Embryonic facial prominence (tissue), 1 donor: Measurements from ENCODE around the gene HIKESHI.

Source experiments
- DNase-seq: peaks from one replicate; pipeline ENCODE4 v3.0.0-alpha.2; 2016; ENCODE audit errors: extremely low spot score

Gene HIKESHI

GRCh38 chr11:86374586-86374985 lies 72.5 kb downstream of the HIKESHI start, which contains the start of gene CCDC81:
Gene CCDC81 (plus strand): TSS chr11:86374887. CDS start chr11:86375164, 277 bp downstream.
- DNase-seq = no peak

DNA sequence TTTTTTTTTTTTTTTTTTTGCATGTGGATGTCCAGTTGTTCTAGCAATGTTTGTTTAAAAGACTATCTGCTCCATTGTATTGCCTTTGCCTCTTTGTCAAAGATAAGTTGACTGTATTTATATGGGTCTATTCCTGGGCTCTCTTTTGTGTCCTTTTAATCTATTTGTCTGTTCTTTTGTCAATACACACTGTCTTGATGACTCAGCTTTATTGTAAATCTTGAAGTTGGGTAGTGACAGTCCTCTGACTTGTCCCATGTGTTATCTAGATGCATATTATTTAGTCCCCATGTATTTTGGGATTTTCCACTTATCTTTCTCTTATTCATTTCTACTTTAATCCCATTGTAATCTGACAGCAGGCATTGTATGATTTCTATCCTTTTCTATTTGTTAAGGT lies 75.9 kb downstream of the HIKESHI start:
- DNase-seq = no peak

DNA sequence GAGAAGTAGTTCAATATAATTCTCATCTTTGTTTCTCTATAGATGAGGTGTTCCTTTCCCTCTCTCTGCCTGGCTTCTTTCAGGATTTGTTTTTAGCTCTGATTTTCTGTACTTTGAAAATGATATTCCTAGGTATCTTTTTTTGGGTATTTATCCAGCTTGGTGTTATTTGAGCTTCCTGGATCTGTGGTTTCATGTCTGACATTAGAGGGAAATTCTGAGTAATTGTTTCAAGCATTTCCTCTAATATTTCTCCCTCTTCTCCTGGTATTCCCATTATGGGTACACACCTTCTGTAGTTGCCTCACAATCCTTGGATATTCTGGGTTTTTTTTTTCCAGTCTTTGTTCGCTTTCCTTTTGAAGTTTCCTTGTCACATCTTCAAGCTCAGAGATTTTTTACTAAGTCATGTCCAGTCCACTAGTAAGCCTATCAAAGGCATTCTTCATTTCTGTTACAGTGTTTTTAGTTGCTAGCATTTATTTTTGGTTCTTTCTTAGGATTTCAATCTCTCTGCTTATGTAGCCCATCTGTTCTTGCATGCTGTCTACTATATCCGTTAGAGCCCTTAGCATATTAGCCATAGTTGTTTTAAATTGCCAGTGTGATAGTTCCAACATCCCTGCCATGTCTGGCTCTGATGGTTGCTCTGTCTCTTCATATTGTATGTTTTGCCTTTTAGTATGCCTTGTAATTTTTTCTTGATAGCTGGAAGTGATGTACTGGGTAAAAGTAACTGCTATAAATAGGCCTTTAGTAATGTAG lies 78.4 kb downstream of the HIKESHI start:
- no peak for DNase-seq

DNA sequence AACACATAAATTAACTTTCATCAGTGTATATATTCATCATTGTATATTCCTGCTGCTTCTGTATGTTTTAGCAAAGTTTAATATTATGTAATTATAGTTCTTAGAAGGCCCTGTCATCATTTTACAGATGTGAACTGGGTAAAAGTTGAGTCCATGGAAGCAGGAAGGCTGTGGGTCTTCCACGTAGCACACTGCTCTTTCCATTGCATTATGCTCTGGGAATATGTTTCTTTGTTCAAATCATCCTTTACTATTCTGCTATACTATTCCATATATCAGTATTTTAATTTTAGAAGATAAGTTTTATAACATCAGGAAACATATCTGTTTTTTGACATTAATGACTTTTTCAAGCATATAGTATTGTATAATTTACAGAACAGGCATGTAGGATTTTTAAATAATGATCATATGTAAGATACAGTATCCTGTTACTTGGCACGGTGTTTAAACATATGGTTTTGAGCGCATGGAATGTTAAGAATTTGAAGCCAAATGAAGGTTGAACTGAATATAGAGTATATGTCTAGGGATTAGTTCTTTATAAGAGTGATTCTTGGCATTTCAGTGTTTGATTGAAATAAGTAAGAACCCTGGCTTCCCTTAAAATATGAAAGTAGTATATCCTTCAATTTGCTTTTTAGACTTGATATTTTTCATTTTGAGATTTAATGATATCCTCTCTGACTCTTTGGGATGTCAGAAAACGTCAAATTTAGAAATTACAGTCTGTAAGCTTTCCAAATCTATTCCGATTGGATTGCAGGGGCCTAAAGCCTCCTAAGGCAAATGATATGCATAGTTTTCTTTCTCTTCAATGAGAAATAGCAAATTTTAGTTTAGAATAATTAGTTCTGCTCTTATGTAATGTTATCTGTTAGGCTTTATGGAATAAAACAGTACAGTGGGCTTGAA lies 81.3 kb downstream of the HIKESHI start:
- DNase-seq = peak; percentile 35

- no peak for DNase-seq
Observed at GRCh38 chr11:86386283-86386682, 84.2 kb downstream of the HIKESHI start.

DNA sequence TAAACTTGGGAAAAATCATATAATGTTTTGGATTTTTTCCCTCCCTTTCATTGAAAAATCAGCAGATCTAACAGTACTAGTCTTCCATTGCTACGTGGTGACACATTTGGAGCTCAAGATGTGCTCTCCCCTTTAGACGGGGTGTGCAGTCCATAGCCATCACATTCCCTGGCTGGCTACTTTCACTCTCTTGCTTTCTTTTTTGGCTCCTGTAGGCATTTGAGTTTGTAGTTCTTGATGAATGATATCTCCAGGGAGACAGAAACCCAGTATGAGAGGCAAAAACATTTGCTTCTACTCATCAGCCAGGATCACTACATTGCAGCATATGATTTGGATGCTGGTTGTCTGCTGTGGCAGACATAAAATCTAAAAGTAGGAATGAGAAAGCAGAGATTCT lies 84.7 kb downstream of the HIKESHI start:
- no peak for DNase-seq

GRCh38 chr11:86388198-86388597 lies 86.2 kb downstream of the HIKESHI start:
- DNase-seq = no peak

- no peak for DNase-seq
Observed at GRCh38 chr11:86390487-86390886, 88.4 kb downstream of the HIKESHI start.

GRCh38 chr11:86395061-86395551 lies 93.1 kb downstream of the HIKESHI start:
- no peak for DNase-seq
